B cell (primary cell): ENCODE data around the gene COL1A1.

Source experiments
- EZH2 ChIP-seq: IDR thresholded peaks from 2 replicates; pipeline ENCODE4 v1.6.1; 2012; ENCODE audit warnings: borderline replicate concordance, low read depth, mild to moderate bottlenecking, moderate library complexity, low read length; ENCODE audit not compliant: insufficient read depth, poor library complexity, severe bottlenecking
- TF ChIP-seq, protein P1 (sequence below): fragments of 200-600 bp; IDR thresholded peaks from one replicate; pipeline ENCODE4 v1.8.0; 2022; ENCODE audit warnings: antibody characterized with exemption, mild to moderate bottlenecking

- TF ChIP-seq, protein P1, sequence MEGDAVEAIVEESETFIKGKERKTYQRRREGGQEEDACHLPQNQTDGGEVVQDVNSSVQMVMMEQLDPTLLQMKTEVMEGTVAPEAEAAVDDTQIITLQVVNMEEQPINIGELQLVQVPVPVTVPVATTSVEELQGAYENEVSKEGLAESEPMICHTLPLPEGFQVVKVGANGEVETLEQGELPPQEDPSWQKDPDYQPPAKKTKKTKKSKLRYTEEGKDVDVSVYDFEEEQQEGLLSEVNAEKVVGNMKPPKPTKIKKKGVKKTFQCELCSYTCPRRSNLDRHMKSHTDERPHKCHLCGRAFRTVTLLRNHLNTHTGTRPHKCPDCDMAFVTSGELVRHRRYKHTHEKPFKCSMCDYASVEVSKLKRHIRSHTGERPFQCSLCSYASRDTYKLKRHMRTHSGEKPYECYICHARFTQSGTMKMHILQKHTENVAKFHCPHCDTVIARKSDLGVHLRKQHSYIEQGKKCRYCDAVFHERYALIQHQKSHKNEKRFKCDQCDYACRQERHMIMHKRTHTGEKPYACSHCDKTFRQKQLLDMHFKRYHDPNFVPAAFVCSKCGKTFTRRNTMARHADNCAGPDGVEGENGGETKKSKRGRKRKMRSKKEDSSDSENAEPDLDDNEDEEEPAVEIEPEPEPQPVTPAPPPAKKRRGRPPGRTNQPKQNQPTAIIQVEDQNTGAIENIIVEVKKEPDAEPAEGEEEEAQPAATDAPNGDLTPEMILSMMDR = no peak
- TF ChIP-seq EZH2 = no peak
Observed at GRCh38 chr17:50148226-50149090, 53.0 kb downstream of the COL1A1 start.
